Measurements from ENCODE around the gene FOXP4. TPM values are rescaled to one million over a fixed set of nuclear protein-coding genes. Genes with fewer than 3 reads are reported as not detected.
A peak's percentile ranks its signal among the peaks of the same experiment; 100 is the strongest.

The FOXP4 gene
- total and polyA plus RNA-seq, 2 of the 13 experiments (the other 11 are each of a cell fraction or from before 2014, with no cell fraction given): 11.0 to 12.4 TPM

- no peak for TF ChIP-seq ZNF296 (CRISPR knock-in tag; conservative IDR thresholded peaks at IDR 0.05)
- TF ChIP-seq SP140L (CRISPR knock-in tag; IDR thresholded peaks at IDR 0.05; ENCODE audit: borderline replicate concordance): no peak
- no peak for TF ChIP-seq SOX5 (CRISPR knock-in tag; IDR thresholded peaks at IDR 0.05; ENCODE audit: borderline replicate concordance)
- TF ChIP-seq ZNF775 (CRISPR knock-in tag; IDR thresholded peaks at IDR 0.05; ENCODE audit: borderline replicate concordance): 0 out of 2 replicates have a peak, but pooled peaks have one; percentile 52
- TF ChIP-seq ZNF124 (CRISPR knock-in tag; IDR thresholded peaks at IDR 0.05): no peak
- no peak for TF ChIP-seq ZNF773 (CRISPR knock-in tag; IDR thresholded peaks at IDR 0.05; ENCODE audit: borderline replicate concordance)
- TF ChIP-seq PRPF4 (IDR thresholded peaks at IDR 0.05; ENCODE audit: low read depth, low read length, poor library complexity, severe bottlenecking): no peak
- no peak for TF ChIP-seq ZFP1 (CRISPR knock-in tag; IDR thresholded peaks at IDR 0.05)
- TF ChIP-seq SIN3B (IDR thresholded peaks at IDR 0.05; ENCODE audit: low read length): no peak
- TF ChIP-seq ZNF264 (CRISPR knock-in tag; IDR thresholded peaks at IDR 0.05): no peak
- no peak for TF ChIP-seq ZBTB20 (CRISPR knock-in tag; IDR thresholded peaks at IDR 0.05; ENCODE audit: borderline replicate concordance, low read depth)
- peak; percentile 39; the same call in 1 of the 2 replicates for TF ChIP-seq ZNF143 (CRISPR knock-in tag; IDR thresholded peaks at IDR 0.05)
- TF ChIP-seq NAIF1 (CRISPR knock-in tag; IDR thresholded peaks at IDR 0.05; ENCODE audit: borderline replicate concordance): no peak
- no peak for TF ChIP-seq ZBTB25 (CRISPR knock-in tag; IDR thresholded peaks at IDR 0.05)
- TF ChIP-seq MTA3 (CRISPR knock-in tag; IDR thresholded peaks at IDR 0.05): no peak
- no peak for TF ChIP-seq KDM1A (CRISPR knock-in tag; IDR thresholded peaks at IDR 0.05)
- no peak for TF ChIP-seq SMC3 (IDR thresholded peaks at IDR 0.05; ENCODE audit: low read length)
- TF ChIP-seq ZNF431 (CRISPR knock-in tag; IDR thresholded peaks at IDR 0.05; ENCODE audit: borderline replicate concordance, low read depth): 0 out of 2 replicates have a peak, but pooled peaks have one; percentile 32
- TF ChIP-seq ZNF343 (CRISPR knock-in tag; IDR thresholded peaks at IDR 0.05): no peak
- 0 out of 2 replicates have a peak, but pooled peaks have one; percentile 45 for TF ChIP-seq ZNF232 (CRISPR knock-in tag; IDR thresholded peaks at IDR 0.05; ENCODE audit: borderline replicate concordance)
- TF ChIP-seq ZNF230 (CRISPR knock-in tag; IDR thresholded peaks at IDR 0.05): no peak
- TF ChIP-seq TOE1 (CRISPR knock-in tag; IDR thresholded peaks at IDR 0.05): no peak
- TF ChIP-seq FOSL2 (CRISPR knock-in tag; IDR thresholded peaks at IDR 0.05): no peak
- no peak for TF ChIP-seq JARID2 (CRISPR knock-in tag; IDR thresholded peaks at IDR 0.05; ENCODE audit: insufficient replicate concordance)
- no peak for TF ChIP-seq CREB3 (CRISPR knock-in tag; IDR thresholded peaks at IDR 0.05)
- TF ChIP-seq AHR (CRISPR knock-in tag; IDR thresholded peaks at IDR 0.05): no peak
- no peak for TF ChIP-seq MIXL1 (CRISPR knock-in tag; IDR thresholded peaks at IDR 0.05)
- TF ChIP-seq GFI1 (CRISPR knock-in tag; IDR thresholded peaks at IDR 0.05; ENCODE audit: borderline replicate concordance): no peak
- TF ChIP-seq ZNF558 (CRISPR knock-in tag; IDR thresholded peaks at IDR 0.05; ENCODE audit: borderline replicate concordance): no peak
- 0 out of 2 replicates have a peak, but pooled peaks have one; percentile 15 for TF ChIP-seq ZNF556 (CRISPR knock-in tag; IDR thresholded peaks at IDR 0.05; ENCODE audit: borderline replicate concordance)
- TF ChIP-seq ZMYM3 (CRISPR knock-in tag; IDR thresholded peaks at IDR 0.05): no peak
- no peak for TF ChIP-seq ZNF12 (CRISPR knock-in tag; IDR thresholded peaks at IDR 0.05)
- TF ChIP-seq ZNF326 (CRISPR knock-in tag; IDR thresholded peaks at IDR 0.05; ENCODE audit: borderline replicate concordance): no peak
- no peak for TF ChIP-seq EEA1 (CRISPR knock-in tag; IDR thresholded peaks at IDR 0.05; ENCODE audit: borderline replicate concordance)
- TF ChIP-seq ZNF432 (CRISPR knock-in tag; IDR thresholded peaks at IDR 0.05; ENCODE audit: borderline replicate concordance): no peak
Measured at GRCh38 chr6:41502566-41502916, 43.6 kb upstream of the FOXP4 start (continued).

All from HepG2 (cell line).